CD4-positive, alpha-beta T cell (primary cell): Measurements from ENCODE around the gene GAS2L1. TPM values are rescaled to one million over a fixed set of nuclear protein-coding genes. Genes with fewer than 3 reads are reported as not detected.

ENCODE experiments used
- ATAC-seq: fragments of 200-7000 bp; cut with Tn5 transposase; one replicate; pipeline ENCODE4 v1.10.0; 2022; ENCODE audit warnings: mild to moderate bottlenecking; ENCODE audit not compliant: poor library complexity
- CTCF ChIA-PET: fragments of 350-600 bp; sonication (Branson Sonifier 250); formaldehyde crosslinking; loops from one replicate; lab custom pipeline; 2021; ENCODE audit warnings: antibody characterized with exemption, inconsistent platforms; lab: Charles Lee
- POLR2A ChIA-PET: fragments of 350-600 bp; sonication (Branson Sonifier 250); formaldehyde crosslinking; loops from one replicate; lab custom pipeline; 2021; ENCODE audit warnings: antibody characterized with exemption, inconsistent platforms; lab: Charles Lee
- DNase-seq, 14 experiments: peaks; one replicate each; pipeline ENCODE4 v3.0.0-alpha.2; 2013 to 2020; ENCODE audit warnings: mixed read lengths in 2 of 14
- H3K27ac ChIP-seq, 2 donors: one replicate each; pipeline versions ENCODE4 v1.5.1 to v1.7.0; 2013; ENCODE audit warnings: low read length in 2 of 2, low read depth in 1 of 2, mild to moderate bottlenecking in 1 of 2
- H3K27me3 ChIP-seq, 2 experiments: 1 replicate in 1 of 2; 2 replicates in 1 of 2; pipeline versions ENCODE4 v1.6.1 to v1.7.0; 2013; ENCODE audit warnings: low read length in 2 of 2, control low read depth in 1 of 2, mild to moderate bottlenecking in 1 of 2, moderate library complexity in 1 of 2; ENCODE audit not compliant: insufficient read depth in 2 of 2, control insufficient read depth in 1 of 2
- H3K36me3 ChIP-seq: one replicate; pipeline ENCODE4 v1.6.1; 2013; ENCODE audit warnings: low read length, control low read depth; ENCODE audit not compliant: insufficient read depth
- H3K4me1 ChIP-seq: one replicate; pipeline ENCODE4 v1.6.1; 2013; ENCODE audit warnings: low read length, control low read depth; ENCODE audit not compliant: insufficient read depth
- H3K4me3 ChIP-seq: one replicate; pipeline ENCODE4 v1.5.1; 2013; ENCODE audit warnings: mild to moderate bottlenecking, low read length, moderate library complexity
- H3K9me3 ChIP-seq, 2 experiments: 1 replicate in 1 of 2; 2 replicates in 1 of 2; pipeline versions ENCODE4 v1.6.1 to v1.7.0; 2013; ENCODE audit warnings: low read length in 2 of 2, mild to moderate bottlenecking in 2 of 2, control low read depth in 1 of 2, moderate library complexity in 1 of 2; ENCODE audit not compliant: control insufficient read depth in 1 of 2, insufficient read depth in 1 of 2
- H3K27ac Mint-ChIP-seq: one replicate; pipeline ENCODE4 v1.8.0; 2020; ENCODE audit warnings: mixed read lengths
- H3K27me3 Mint-ChIP-seq: one replicate; pipeline ENCODE4 v1.8.0; 2021; ENCODE audit warnings: mixed read lengths
- H3K36me3 Mint-ChIP-seq: one replicate; pipeline ENCODE4 v1.8.0; 2021; ENCODE audit warnings: low read depth, mixed read lengths
- H3K4me1 Mint-ChIP-seq: one replicate; pipeline ENCODE4 v1.8.0; 2021; ENCODE audit warnings: low read depth, mixed read lengths
- H3K4me3 Mint-ChIP-seq: one replicate; pipeline ENCODE4 v1.8.0; 2020; ENCODE audit warnings: mild to moderate bottlenecking, mixed read lengths
- H3K9me3 Mint-ChIP-seq: one replicate; pipeline ENCODE4 v1.8.0; 2020; ENCODE audit warnings: mixed read lengths
- CTCF ChIP-seq: fragments of 200-600 bp; IDR thresholded peaks from one replicate; pipeline ENCODE4 v1.8.0; 2022; ENCODE audit warnings: antibody characterized with exemption, mild to moderate bottlenecking
- intact Hi-C, 2 experiments: fragments of 100-400 bp; cut with DNase I in 1 of 2; cut with micrococcal nuclease in 1 of 2; formaldehyde crosslinking; loops; one replicate each; pipeline versions ENCODE4 v1.15.1 to v1.9.0; 2023 to 2025; cut with DNase I, micrococcal nuclease
- total RNA-seq, 174 experiments: library from RNA in 2 of 174; stranded (reverse) in 2 of 174; gene quantifications; one replicate each; pipeline ENCODE4 v1.2.3 and lab custom pipeline; 2021 to 2026

GAS2L1 gene
- total RNA-seq, 2 experiments from 2014 or later, result 0.28 to 0.77 TPM

- peaks cover 83% of the 10 kb centered on the region for H3K36me3 ChIP-seq
- Mint-ChIP-seq H3K27me3 (no peaks in the 10 kb centered on the region), H3K4me3 (no peak overlapping the region), H3K4me1 (no peaks in the 10 kb centered on the region), H3K27ac (no peak overlapping the region), H3K9me3 (no peaks in the 10 kb centered on the region), H3K36me3 (peaks cover 95% of the 10 kb centered on the region)
- H3K4me3 ChIP-seq, result no peak overlapping the region
- ATAC-seq, result no peak
- ChIA-PET CTCF (no interaction called here), POLR2A (no interaction called here)
- no peaks in the 10 kb centered on the region for H3K27me3 ChIP-seq
- no peak for DNase-seq
- no peaks in the 10 kb centered on the region for H3K4me1 ChIP-seq
- H3K9me3 ChIP-seq, result no peaks in the 10 kb centered on the region
- intact Hi-C loops, result no loop called here
- no peak for TF ChIP-seq CTCF
- H3K27ac ChIP-seq, result no peak overlapping the region
These were observed 33.2 kb downstream of the GAS2L1 start for GRCh38 chr22:29339381-29340235.

GRCh38 chr22:29340566-29340965 is 34.1 kb downstream of the GAS2L1 start:
- H3K9me3 Mint-ChIP-seq, result no peaks in the 10 kb centered on the region
- no peaks in the 10 kb centered on the region for H3K4me1 Mint-ChIP-seq
- Histone ChIP-seq H3K36me3 (peaks cover 80% of the 10 kb centered on the region), H3K27ac (no peak overlapping the region), H3K4me3 (no peak overlapping the region), H3K4me1 (no peaks in the 10 kb centered on the region), H3K27me3 (no peaks in the 10 kb centered on the region), H3K9me3 (no peaks in the 10 kb centered on the region)
- no peak for ATAC-seq
- no peaks in the 10 kb centered on the region for H3K27me3 Mint-ChIP-seq
- peaks cover 95% of the 10 kb centered on the region for H3K36me3 Mint-ChIP-seq
- intact Hi-C loops, result no loop called here
- no peak for TF ChIP-seq CTCF
- no peak overlapping the region for H3K27ac Mint-ChIP-seq
- ChIA-PET POLR2A (no interaction called here), CTCF (no interaction called here)
- no peak overlapping the region for H3K4me3 Mint-ChIP-seq
- DNase-seq, result no peak

- H3K27ac Mint-ChIP-seq, result no peak overlapping the region
- no peaks in the 10 kb centered on the region for H3K27me3 ChIP-seq
- TF ChIP-seq CTCF, result no peak
- no peak overlapping the region for H3K27ac ChIP-seq
- CTCF ChIA-PET, result no interaction called here
- ATAC-seq (no peak), DNase-seq (no peak)
- H3K27me3 Mint-ChIP-seq, result no peaks in the 10 kb centered on the region
- H3K36me3 Mint-ChIP-seq, result peaks cover 95% of the 10 kb centered on the region
- no peaks in the 10 kb centered on the region for H3K4me1 ChIP-seq
- intact Hi-C loops, result no loop called here
- no peaks in the 10 kb centered on the region for H3K4me1 Mint-ChIP-seq
- POLR2A ChIA-PET, result no interaction called here
- H3K9me3 ChIP-seq, result no peaks in the 10 kb centered on the region
- H3K9me3 Mint-ChIP-seq, result no peaks in the 10 kb centered on the region
- no peak overlapping the region for H3K4me3 Mint-ChIP-seq
- no peak overlapping the region for H3K4me3 ChIP-seq
- peaks cover 80% of the 10 kb centered on the region for H3K36me3 ChIP-seq
These were observed 34.8 kb downstream of the GAS2L1 start for GRCh38 chr22:29341056-29341848.
